Glomerular endothelial cell (primary cell): ENCODE measurements around the gene SNX8. TPM values are rescaled to one million over a fixed set of nuclear protein-coding genes. Genes with fewer than 3 reads are reported as not detected.

Experiments used
- DNase-seq: peaks from one replicate; pipeline ENCODE4 v3.0.0-alpha.2; 2011; ENCODE audit warnings: low read depth, low spot score; ENCODE audit errors: extremely low read depth
- total RNA-seq: library from RNA; depleted of rRNA; stranded (reverse); fragments of >200 nt; gene quantifications from 2 replicates; pipeline ENCODE4 v1.2.3, GENCODE V29; 2015

Gene SNX8
- total RNA-seq, 1 donor from 2014 or later: 37.5 TPM

- DNase-seq: no peak
Observed at GRCh38 chr7:2249744-2250323, 64.4 kb downstream of the SNX8 start.

GRCh38 chr7:2248984-2249694 lies 65.1 kb downstream of the SNX8 start:
- DNase-seq: no peak

GRCh38 chr7:2247141-2247995 lies 66.9 kb downstream of the SNX8 start:
- DNase-seq: no peak

GRCh38 chr7:2245883-2246675 lies 68.2 kb downstream of the SNX8 start:
- DNase-seq: no peak

GRCh38 chr7:2244404-2244995 lies 69.7 kb downstream of the SNX8 start:
- no peak for DNase-seq

- DNase-seq: no peak
Observed at GRCh38 chr7:2243458-2243857, 70.8 kb downstream of the SNX8 start.

- no peak for DNase-seq
Observed at GRCh38 chr7:2242541-2243429, 71.5 kb downstream of the SNX8 start.

- no peak for DNase-seq
Observed at GRCh38 chr7:2241580-2242540, 72.4 kb downstream of the SNX8 start, which contains the start of the genes MRM2 and NUDT1. Gene MRM2, minus strand, starts transcription at chr7:2242205. Its CDS starts 36 bp downstream, at chr7:2242169. Gene NUDT1, plus strand, starts transcription at chr7:2242226. Its CDS starts 2,349 bp downstream, at chr7:2244575.

- DNase-seq: no peak
Observed at GRCh38 chr7:2239242-2239641, 75.0 kb downstream of the SNX8 start.

- no peak for DNase-seq
Observed at GRCh38 chr7:2237109-2237602, 77.1 kb downstream of the SNX8 start.

- no peak for DNase-seq
Observed at GRCh38 chr7:2233926-2234325, 80.3 kb downstream of the SNX8 start.

GRCh38 chr7:2232766-2233520 lies 81.3 kb downstream of the SNX8 start, which contains the start of gene MAD1L1:
Gene MAD1L1, minus strand, starts transcription at chr7:2232945. Its CDS starts 2,812 bp downstream, at chr7:2230133.
- no peak for DNase-seq

- no peak for DNase-seq
Observed at GRCh38 chr7:2231992-2232765, 82.1 kb downstream of the SNX8 start.

- no peak for DNase-seq
Observed at GRCh38 chr7:2230882-2231281, 83.4 kb downstream of the SNX8 start.

- no peak for DNase-seq
Observed at GRCh38 chr7:2230226-2230625, 84.0 kb downstream of the SNX8 start.

- no peak for DNase-seq
Observed at GRCh38 chr7:2229467-2229866, 84.8 kb downstream of the SNX8 start.
